HepG2 (cell line): ENCODE measurements around the gene POLR1C. TPM values are rescaled to one million over a fixed set of nuclear protein-coding genes. Genes with fewer than 3 reads are reported as not detected.

Source experiments
- HNF1A ChIP-seq, 2 experiments: sonication (generic) in 1 of 2; formaldehyde crosslinking in 1 of 2; IDR thresholded peaks; 2 replicates each; pipeline versions ENCODE4 v1.4.0 to v1.6.1; 2016 to 2020; ENCODE audit warnings: borderline replicate concordance in 1 of 2, low read depth in 1 of 2, mild to moderate bottlenecking in 1 of 2, missing genetic modification reagents in 1 of 2
- MEF2D ChIP-seq: sonication (generic); formaldehyde crosslinking; IDR thresholded peaks from 2 replicates; pipeline ENCODE4 v1.5.1; 2020; ENCODE audit warnings: mild to moderate bottlenecking, missing genetic modification reagents
- RARA ChIP-seq: IDR thresholded peaks from 2 replicates; pipeline ENCODE4 v1.6.1; 2016; ENCODE audit warnings: missing genetic modification reagents, missing compliant biosample characterization
- TFAP4 ChIP-seq: sonication (generic); IDR thresholded peaks from 2 replicates; pipeline ENCODE4 v1.6.1; 2016; ENCODE audit warnings: low read depth, borderline replicate concordance
- ZNF136 ChIP-seq: sonication (generic); formaldehyde crosslinking; IDR thresholded peaks from 2 replicates; pipeline ENCODE4 v1.8.1; 2022; ENCODE audit warnings: low read depth, mild to moderate bottlenecking, moderate library complexity, missing genetic modification reagents
- polyA plus RNA-seq, 8 experiments: library from polyadenylated mRNA; depleted of rRNA in 3 of 8; stranded (reverse) in 7 of 8; unstranded in 1 of 8; fragments of >200 nt; fragmentation: Illumina TruSeq in 4 of 8; extraction: Trizol in 4 of 8; gene quantifications; 2 replicates each; pipeline versions ENCODE4 v1.2.1 to v1.2.3, GENCODE V29; 2011 to 2016; ENCODE audit warnings: low read depth in 4 of 8, missing spikeins in 1 of 8, mixed read lengths in 1 of 8; ENCODE audit not compliant: insufficient read depth in 1 of 8
- total RNA-seq, 5 experiments: library from RNA; depleted of rRNA; stranded (reverse); fragments of >200 nt; fragmentation: Illumina TruSeq; extraction: Trizol; gene quantifications; 2 replicates each; pipeline ENCODE4 v1.2.3, GENCODE V29; 2016; ENCODE audit warnings: low read depth in 1 of 5
- TF ChIP-seq, protein P1 (sequence below): sonication (generic); formaldehyde crosslinking; conservative IDR thresholded peaks from 2 replicates; pipeline ENCODE4 v1.5.0; 2020; ENCODE audit warnings: missing genetic modification reagents
- TF ChIP-seq, protein P2 (sequence below): sonication (generic); formaldehyde crosslinking; IDR thresholded peaks from one replicate; pipeline ENCODE4 v1.5.1; 2020; ENCODE audit warnings: mild to moderate bottlenecking, missing genetic modification reagents; ENCODE audit errors: not compliant biosample characterization
- TF ChIP-seq, protein P3 (sequence below): sonication (generic); formaldehyde crosslinking; IDR thresholded peaks from 2 replicates; pipeline ENCODE4 v1.4.0; 2020; ENCODE audit warnings: missing genetic modification reagents, mild to moderate bottlenecking, borderline replicate concordance

Gene POLR1C
- total and polyA plus RNA-seq, 2 of the 13 experiments (the other 11 are each of a cell fraction or from before 2014, with no cell fraction given) = 62.6 to 72.2 TPM

- TF ChIP-seq HNF1A (IDR thresholded peaks at IDR 0.05; ENCODE audit: low read depth) = no peak
- TF ChIP-seq HNF1A (CRISPR knock-in tag; IDR thresholded peaks at IDR 0.05; ENCODE audit: borderline replicate concordance) = no peak
- no peak for TF ChIP-seq ZNF136 (CRISPR knock-in tag)
- TF ChIP-seq RARA (CRISPR knock-in tag) = peak; percentile 27
- TF ChIP-seq, protein P1, sequence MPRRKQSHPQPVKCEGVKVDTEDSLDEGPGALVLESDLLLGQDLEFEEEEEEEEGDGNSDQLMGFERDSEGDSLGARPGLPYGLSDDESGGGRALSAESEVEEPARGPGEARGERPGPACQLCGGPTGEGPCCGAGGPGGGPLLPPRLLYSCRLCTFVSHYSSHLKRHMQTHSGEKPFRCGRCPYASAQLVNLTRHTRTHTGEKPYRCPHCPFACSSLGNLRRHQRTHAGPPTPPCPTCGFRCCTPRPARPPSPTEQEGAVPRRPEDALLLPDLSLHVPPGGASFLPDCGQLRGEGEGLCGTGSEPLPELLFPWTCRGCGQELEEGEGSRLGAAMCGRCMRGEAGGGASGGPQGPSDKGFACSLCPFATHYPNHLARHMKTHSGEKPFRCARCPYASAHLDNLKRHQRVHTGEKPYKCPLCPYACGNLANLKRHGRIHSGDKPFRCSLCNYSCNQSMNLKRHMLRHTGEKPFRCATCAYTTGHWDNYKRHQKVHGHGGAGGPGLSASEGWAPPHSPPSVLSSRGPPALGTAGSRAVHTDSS (CRISPR knock-in tag) = no peak
- TF ChIP-seq TFAP4 = peak; percentile 80
- TF ChIP-seq, protein P2, sequence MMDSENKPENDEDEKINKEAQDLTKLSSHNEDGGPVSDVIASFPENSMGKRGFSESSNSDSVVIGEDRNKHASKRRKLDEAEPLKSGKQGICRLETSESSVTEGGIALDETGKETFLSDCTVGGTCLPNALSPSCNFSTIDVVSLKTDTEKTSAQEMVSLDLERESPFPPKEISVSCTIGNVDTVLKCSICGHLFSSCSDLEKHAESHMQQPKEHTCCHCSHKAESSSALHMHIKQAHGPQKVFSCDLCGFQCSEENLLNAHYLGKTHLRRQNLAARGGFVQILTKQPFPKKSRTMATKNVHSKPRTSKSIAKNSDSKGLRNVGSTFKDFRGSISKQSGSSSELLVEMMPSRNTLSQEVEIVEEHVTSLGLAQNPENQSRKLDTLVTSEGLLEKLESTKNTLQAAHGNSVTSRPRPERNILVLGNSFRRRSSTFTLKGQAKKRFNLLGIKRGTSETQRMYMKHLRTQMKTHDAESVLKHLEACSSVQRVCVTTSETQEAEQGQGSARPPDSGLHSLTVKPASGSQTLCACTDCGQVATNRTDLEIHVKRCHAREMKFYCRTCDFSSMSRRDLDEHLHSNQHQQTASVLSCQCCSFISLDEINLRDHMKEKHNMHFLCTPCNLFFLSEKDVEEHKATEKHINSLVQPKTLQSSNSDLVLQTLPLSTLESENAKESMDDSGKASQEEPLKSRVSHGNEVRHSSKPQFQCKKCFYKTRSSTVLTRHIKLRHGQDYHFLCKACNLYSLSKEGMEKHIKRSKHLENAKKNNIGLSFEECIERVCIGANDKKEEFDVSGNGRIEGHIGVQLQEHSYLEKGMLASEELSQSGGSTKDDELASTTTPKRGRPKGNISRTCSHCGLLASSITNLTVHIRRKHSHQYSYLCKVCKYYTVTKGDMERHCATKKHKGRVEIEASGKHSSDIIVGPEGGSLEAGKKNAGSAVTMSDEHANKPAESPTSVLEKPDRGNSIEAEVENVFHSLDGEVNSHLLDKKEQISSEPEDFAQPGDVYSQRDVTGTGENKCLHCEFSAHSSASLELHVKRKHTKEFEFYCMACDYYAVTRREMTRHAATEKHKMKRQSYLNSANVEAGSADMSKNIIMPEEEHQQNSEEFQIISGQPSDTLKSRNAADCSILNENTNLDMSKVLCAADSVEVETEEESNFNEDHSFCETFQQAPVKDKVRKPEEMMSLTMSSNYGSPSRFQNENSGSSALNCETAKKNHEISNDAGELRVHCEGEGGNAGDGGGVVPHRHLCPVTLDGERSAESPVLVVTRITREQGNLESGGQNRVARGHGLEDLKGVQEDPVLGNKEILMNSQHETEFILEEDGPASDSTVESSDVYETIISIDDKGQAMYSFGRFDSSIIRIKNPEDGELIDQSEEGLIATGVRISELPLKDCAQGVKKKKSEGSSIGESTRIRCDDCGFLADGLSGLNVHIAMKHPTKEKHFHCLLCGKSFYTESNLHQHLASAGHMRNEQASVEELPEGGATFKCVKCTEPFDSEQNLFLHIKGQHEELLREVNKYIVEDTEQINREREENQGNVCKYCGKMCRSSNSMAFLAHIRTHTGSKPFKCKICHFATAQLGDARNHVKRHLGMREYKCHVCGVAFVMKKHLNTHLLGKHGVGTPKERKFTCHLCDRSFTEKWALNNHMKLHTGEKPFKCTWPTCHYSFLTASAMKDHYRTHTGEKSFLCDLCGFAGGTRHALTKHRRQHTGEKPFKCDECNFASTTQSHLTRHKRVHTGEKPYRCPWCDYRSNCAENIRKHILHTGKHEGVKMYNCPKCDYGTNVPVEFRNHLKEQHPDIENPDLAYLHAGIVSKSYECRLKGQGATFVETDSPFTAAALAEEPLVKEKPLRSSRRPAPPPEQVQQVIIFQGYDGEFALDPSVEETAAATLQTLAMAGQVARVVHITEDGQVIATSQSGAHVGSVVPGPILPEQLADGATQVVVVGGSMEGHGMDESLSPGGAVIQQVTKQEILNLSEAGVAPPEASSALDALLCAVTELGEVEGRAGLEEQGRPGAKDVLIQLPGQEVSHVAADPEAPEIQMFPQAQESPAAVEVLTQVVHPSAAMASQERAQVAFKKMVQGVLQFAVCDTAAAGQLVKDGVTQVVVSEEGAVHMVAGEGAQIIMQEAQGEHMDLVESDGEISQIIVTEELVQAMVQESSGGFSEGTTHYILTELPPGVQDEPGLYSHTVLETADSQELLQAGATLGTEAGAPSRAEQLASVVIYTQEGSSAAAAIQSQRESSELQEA = peak; percentile 43
- TF ChIP-seq MEF2D (CRISPR knock-in tag) = 0 out of 2 replicates have a peak, but pooled peaks have one; percentile 33
- TF ChIP-seq, protein P3, sequence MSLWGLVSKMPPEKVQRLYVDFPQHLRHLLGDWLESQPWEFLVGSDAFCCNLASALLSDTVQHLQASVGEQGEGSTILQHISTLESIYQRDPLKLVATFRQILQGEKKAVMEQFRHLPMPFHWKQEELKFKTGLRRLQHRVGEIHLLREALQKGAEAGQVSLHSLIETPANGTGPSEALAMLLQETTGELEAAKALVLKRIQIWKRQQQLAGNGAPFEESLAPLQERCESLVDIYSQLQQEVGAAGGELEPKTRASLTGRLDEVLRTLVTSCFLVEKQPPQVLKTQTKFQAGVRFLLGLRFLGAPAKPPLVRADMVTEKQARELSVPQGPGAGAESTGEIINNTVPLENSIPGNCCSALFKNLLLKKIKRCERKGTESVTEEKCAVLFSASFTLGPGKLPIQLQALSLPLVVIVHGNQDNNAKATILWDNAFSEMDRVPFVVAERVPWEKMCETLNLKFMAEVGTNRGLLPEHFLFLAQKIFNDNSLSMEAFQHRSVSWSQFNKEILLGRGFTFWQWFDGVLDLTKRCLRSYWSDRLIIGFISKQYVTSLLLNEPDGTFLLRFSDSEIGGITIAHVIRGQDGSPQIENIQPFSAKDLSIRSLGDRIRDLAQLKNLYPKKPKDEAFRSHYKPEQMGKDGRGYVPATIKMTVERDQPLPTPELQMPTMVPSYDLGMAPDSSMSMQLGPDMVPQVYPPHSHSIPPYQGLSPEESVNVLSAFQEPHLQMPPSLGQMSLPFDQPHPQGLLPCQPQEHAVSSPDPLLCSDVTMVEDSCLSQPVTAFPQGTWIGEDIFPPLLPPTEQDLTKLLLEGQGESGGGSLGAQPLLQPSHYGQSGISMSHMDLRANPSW = 0 out of 2 replicates have a peak, but pooled peaks have one; percentile 33
Observed at GRCh38 chr6:43499028-43499815, 17.7 kb upstream of the POLR1C start (continued).
